H1 (cell line): ENCODE data around the gene MAFG.

Experiments
- CEBPB ChIP-seq: IDR thresholded peaks from 2 replicates; pipeline ENCODE4 v1.6.1; 2012; ENCODE audit warnings: low read depth, low read length
- GABPA ChIP-seq: IDR thresholded peaks from 2 replicates; pipeline ENCODE4 v1.6.1; 2011; ENCODE audit warnings: mild to moderate bottlenecking, low read length, moderate library complexity, borderline replicate concordance; ENCODE audit not compliant: insufficient read depth
- MAX ChIP-seq: IDR thresholded peaks from 2 replicates; pipeline ENCODE4 v1.6.1; 2012; ENCODE audit warnings: inconsistent platforms
- PHF8 ChIP-seq: fragments of 200-600 bp; sonication (generic); conservative IDR thresholded peaks from 2 replicates; pipeline ENCODE4 v1.7.1; 2012; ENCODE audit warnings: low read depth, mild to moderate bottlenecking, inconsistent platforms, low read length, moderate library complexity
- POLR2A ChIP-seq, 2 experiments: IDR thresholded peaks; 1 replicate in 1 of 2; 2 replicates in 1 of 2; pipeline ENCODE4 v1.6.1; 2011; ENCODE audit warnings: low read depth in 2 of 2, low read length in 2 of 2, mild to moderate bottlenecking in 2 of 2; ENCODE audit errors: control extremely low read depth in 1 of 2
- RAD21 ChIP-seq, 2 experiments: IDR thresholded peaks in 1 of 2; conservative IDR thresholded peaks in 1 of 2; 2 replicates each; pipeline ENCODE4 v1.6.1; 2011; ENCODE audit warnings: low read depth in 2 of 2, low read length in 2 of 2, improper control_type of control experiment in 1 of 2, inconsistent platforms in 1 of 2, mild to moderate bottlenecking in 1 of 2, moderate library complexity in 1 of 2
- SAP30 ChIP-seq: fragments of 300-600 bp; sonication (generic); IDR thresholded peaks from 2 replicates; pipeline ENCODE4 v1.7.1; 2012; ENCODE audit warnings: low read length, moderate library complexity, mild to moderate bottlenecking, inconsistent platforms; ENCODE audit not compliant: insufficient read depth, insufficient replicate concordance
- USF2 ChIP-seq: IDR thresholded peaks from 2 replicates; pipeline ENCODE4 v1.6.1; 2011; ENCODE audit warnings: low read length, improper control_type of control experiment
- TF ChIP-seq, protein P1 (sequence below), 3 experiments: IDR thresholded peaks; 1 replicate in 2 of 3; 2 replicates in 1 of 3; pipeline versions ENCODE4 v1.5.1 to v1.6.1; 2011; ENCODE audit warnings: low read length in 3 of 3, mild to moderate bottlenecking in 3 of 3, inconsistent platforms in 2 of 3, low read depth in 1 of 3, moderate library complexity in 1 of 3; ENCODE audit not compliant: insufficient read depth in 1 of 3; ENCODE audit errors: control extremely low read depth in 1 of 3

- TF ChIP-seq, protein P1, sequence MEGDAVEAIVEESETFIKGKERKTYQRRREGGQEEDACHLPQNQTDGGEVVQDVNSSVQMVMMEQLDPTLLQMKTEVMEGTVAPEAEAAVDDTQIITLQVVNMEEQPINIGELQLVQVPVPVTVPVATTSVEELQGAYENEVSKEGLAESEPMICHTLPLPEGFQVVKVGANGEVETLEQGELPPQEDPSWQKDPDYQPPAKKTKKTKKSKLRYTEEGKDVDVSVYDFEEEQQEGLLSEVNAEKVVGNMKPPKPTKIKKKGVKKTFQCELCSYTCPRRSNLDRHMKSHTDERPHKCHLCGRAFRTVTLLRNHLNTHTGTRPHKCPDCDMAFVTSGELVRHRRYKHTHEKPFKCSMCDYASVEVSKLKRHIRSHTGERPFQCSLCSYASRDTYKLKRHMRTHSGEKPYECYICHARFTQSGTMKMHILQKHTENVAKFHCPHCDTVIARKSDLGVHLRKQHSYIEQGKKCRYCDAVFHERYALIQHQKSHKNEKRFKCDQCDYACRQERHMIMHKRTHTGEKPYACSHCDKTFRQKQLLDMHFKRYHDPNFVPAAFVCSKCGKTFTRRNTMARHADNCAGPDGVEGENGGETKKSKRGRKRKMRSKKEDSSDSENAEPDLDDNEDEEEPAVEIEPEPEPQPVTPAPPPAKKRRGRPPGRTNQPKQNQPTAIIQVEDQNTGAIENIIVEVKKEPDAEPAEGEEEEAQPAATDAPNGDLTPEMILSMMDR (IDR thresholded peaks at IDR 0.05; ENCODE audit: control extremely low read depth in 1 of 3, insufficient read depth in 1 of 3, low read depth in 1 of 3, low read length in 3 of 3): no peak
- no peak for TF ChIP-seq SAP30
- no peak for TF ChIP-seq GABPA
- TF ChIP-seq RAD21 (IDR thresholded peaks at IDR 0.05 in 1 of 2, conservative IDR thresholded peaks at IDR 0.05 in 1 of 2; ENCODE audit: low read depth in 2 of 2, low read length in 2 of 2): no peak
- TF ChIP-seq MAX: no peak
- no peak for TF ChIP-seq PHF8
- peak in 1 of 2 experiments; percentile 28; a peak in 1 of 3 replicates for TF ChIP-seq POLR2A (IDR thresholded peaks at IDR 0.05; ENCODE audit: control extremely low read depth in 1 of 2, low read depth in 2 of 2, low read length in 2 of 2)
- TF ChIP-seq CEBPB: no peak
- TF ChIP-seq USF2: no peak
Observed at GRCh38 chr17:81921996-81922565, 5.5 kb downstream of the MAFG start.
